GM19025 (cell line): ENCODE data around the gene AP2B1.

Experiments
- ATAC-seq: cut with Tn5 transposase; IDR thresholded peaks from one replicate; pipeline ENCODE4 v1.9.1; 2021; ENCODE audit warnings: mild to moderate bottlenecking, low read depth, moderate library complexity; ENCODE audit not compliant: unreplicated experiment

The AP2B1 gene

GRCh38 chr17:35618628-35619027, 31.5 kb downstream of the AP2B1 start:
- no peak for ATAC-seq

DNA sequence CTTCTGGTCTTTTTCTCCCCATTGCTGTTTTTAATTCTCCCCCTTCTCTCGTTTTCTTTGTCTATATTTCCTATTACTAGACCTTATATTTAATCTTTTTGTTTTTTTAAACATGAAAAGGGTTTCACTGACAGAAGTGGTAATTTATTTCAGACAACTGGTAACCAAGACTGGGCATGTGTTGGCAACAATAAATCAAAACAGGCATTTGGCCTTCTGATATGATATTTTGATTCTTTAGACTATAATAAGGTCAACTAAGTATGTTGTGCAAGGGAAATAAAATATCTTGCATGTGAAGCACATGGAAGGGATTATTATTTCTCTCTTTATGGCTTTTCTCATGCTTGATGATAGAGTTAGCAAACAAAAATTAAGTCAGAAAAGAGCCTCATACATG, 34.6 kb downstream of the AP2B1 start:
- no peak for ATAC-seq

DNA sequence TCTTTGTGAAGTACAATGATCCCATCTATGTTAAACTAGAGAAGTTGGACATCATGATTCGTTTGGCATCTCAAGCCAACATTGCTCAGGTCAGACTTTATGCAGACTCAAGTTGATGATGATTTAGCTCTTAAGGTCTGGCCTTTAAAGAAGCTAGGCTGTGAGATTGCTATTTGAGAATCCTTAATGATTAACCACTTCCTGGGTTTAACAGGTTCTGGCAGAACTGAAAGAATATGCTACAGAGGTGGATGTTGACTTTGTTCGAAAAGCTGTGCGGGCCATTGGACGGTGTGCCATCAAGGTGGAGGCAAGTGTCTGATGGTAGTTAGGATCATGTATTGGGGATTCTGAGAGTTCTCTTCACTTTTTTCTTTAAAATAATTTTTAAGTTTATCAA, 40.3 kb downstream of the AP2B1 start:
- no peak for ATAC-seq

GRCh38 chr17:35630530-35631148, 43.5 kb downstream of the AP2B1 start:
- ATAC-seq = no peak

- no peak for ATAC-seq
Measured at GRCh38 chr17:35641032-35641431, 53.9 kb downstream of the AP2B1 start.

GRCh38 chr17:35645923-35646322, 58.8 kb downstream of the AP2B1 start:
- no peak for ATAC-seq

DNA sequence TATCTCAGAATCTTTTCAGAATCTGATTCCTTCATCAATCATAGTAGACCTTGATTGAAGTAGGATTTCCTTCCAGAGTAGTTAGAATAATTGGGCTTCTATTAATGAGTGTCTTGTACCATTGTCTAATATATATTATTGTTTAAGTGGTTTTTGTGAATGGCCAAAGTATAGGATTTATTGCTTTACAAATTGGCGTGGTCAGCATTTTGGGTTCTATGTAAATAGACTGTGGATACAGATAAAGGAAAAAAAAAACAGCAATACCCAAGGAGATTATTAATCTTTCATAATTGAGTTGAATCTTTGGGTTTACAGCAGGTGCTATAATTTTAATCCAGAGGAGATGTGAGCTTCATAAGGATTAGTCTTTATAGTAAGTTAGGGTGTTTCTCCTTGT, 64.3 kb downstream of the AP2B1 start:
- ATAC-seq = no peak

- no peak for ATAC-seq
Measured at GRCh38 chr17:35653619-35654361, 66.7 kb downstream of the AP2B1 start.

GRCh38 chr17:35655303-35655702, 68.2 kb downstream of the AP2B1 start:
- no peak for ATAC-seq

GRCh38 chr17:35660902-35661301, 73.8 kb downstream of the AP2B1 start:
- ATAC-seq = no peak

DNA sequence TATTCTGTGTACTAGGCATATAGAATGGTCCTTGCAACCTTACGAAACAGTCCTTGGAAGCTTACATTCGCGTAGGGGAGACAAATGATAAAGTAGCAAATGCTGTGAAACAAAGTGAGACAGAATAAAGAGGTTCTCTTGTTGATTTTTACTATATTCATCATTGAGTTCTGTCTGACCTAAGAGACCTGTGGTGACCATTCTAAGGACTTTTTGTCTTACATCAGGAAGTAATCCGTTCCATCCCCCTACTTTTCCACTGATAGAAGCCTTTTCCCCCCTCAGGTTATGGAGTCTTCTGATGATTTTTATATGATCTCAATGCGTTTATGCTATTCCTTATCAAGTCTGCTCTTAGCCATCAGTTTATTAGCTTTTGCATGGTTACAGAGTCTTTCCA, 77.6 kb downstream of the AP2B1 start:
- no peak for ATAC-seq

- ATAC-seq = no peak
Measured at GRCh38 chr17:35665662-35666061, 78.5 kb downstream of the AP2B1 start.

DNA sequence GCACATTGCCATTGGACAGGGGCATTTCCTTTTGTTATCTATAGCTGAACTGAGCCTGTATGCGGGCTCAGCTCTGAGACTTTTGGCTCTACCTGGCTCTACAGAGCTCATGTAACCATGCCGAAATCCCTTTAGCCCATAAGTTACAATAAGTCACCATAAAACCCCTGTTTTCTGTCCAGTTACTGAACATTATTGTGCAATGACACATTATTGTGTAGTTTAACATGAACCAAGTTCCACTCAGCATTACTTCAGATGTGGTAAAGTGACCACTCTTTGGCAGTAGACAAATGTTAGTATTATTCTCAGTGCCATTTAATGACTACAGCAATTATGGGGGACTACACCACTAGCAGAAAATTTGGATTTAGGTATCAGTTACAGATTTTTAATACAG, 78.9 kb downstream of the AP2B1 start:
- ATAC-seq = no peak

DNA sequence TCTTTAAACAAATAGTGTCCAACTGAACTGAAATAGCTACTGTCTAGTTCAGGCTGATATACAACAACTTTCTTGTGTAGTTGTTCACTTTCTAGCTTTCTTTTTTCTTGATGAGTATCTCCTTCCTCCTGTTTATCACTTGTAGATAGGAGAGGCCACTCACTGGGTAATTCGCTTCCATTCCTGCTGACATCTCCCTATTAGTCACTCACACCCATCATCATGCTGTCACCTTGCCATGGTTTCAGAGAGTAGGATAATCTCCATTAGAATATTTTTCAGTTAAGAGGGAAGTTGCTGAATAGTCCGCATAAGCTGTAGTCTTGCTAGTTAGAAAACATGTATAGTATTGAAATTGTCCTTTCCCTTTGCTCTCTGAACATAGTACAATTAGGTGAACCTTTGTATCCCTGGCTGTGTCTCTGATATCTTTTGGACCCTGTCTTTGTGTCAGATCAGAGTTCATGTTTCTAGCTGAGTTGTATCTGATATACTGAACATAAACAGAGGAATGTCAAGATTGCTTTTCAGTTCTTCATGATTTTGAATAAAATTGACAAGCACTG, 79.9 kb downstream of the AP2B1 start:
- ATAC-seq = no peak

- ATAC-seq = no peak
Measured at GRCh38 chr17:35668802-35669201, 81.7 kb downstream of the AP2B1 start.

- no peak for ATAC-seq
Measured at GRCh38 chr17:35674552-35674951, 87.4 kb downstream of the AP2B1 start.

GRCh38 chr17:35676441-35676840, 89.3 kb downstream of the AP2B1 start:
- no peak for ATAC-seq

DNA sequence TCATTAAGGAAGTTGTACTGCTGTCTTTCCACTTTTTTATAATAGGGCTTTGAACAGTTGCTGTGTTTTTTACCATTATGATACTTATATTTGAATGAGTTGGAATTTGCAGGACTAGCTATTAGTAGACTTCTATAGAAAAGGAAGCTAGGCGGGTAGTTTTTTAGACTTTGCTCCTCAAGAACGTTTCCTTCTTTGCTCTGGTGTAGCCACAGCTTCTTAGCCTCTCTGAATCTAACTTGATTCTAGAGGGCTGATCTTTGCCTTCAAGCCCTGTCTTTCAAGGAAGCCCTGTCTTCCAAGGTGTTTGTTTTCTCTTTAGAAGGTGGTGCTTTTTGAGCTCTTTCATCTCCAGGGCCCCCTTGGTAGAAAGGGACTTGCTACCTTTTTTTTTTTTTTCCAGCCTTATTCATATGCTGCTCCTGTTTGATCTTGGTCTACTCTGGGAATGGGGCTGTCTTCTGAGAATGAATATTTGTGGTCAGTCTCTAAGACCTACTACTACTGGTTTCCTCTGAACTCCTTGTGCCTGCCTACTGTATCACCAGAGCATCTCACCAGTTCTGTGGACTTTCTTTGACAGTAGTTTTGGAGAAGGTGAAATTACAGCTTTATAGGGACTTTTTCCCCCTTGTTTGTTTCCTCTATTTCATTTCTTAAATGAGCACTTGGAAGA, 92.0 kb downstream of the AP2B1 start:
- no peak for ATAC-seq

DNA sequence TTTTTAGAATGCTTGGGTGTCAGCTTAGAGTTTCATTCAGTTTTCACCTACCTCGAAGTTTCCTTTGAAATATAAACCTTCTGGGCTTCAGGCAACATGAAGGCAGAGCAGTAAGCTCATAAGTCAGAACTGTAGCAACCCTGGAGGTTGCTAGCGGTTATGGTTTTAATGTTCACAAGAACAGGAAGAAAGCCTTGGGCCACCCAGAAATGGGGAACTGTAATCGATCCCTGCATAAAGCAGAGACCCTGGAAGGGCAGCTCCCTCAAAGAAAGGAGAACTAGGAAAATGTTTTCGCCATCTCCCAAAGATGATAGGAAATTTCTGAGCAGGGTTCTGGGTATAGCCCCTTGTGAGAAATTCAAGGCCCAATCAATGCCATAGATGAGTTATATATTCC, 96.5 kb downstream of the AP2B1 start:
- ATAC-seq = no peak

DNA sequence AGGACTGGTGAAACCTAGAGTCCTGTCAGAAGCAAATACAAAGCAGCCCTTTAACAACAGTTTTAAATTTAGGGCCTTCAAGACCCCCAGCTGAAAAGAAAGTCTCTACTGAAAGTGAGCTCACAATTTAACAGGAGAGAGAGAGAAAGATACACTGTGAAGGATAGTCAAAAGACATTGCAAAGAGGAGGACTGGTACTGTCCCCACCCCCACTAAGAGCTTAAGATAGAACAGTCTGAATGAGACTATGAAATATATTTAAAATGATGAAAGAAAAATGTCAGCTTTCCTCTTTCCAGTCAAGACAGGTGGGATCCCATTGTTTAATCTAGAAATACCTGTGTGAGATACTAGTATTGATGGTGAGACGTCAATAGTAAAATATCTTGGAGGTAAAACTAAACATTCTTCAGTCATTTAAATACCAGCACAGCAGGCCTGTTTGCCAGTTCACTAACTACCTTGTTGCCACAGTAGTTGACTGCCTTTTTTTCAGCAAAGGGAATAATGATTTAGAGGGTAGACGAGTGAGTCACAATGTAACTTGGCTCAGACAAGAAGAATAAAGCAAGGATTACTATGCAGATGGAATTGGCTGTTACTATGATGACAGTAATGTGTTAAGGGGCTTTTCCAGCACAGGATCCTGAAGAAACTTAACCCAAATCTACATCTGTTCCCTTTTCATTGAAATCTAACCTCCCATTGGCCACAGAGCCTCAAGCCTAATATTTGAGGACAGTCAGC, 97.1 kb downstream of the AP2B1 start:
- ATAC-seq = no peak
